OCI-LY1 (cell line): ENCODE measurements around the gene AHCTF1.

Source experiments
- CTCF ChIP-seq: fragments of 200-600 bp; sonication (generic), shearing (Covaris generic); IDR thresholded peaks from 2 replicates; pipeline ENCODE4 v1.5.1; 2017; ENCODE audit warnings: mild to moderate bottlenecking, antibody characterized with exemption, low read length, moderate library complexity, mixed read lengths
- EZH2 ChIP-seq: fragments of 200-600 bp; sonication (generic), shearing (Covaris generic); IDR thresholded peaks from 2 replicates; pipeline ENCODE4 v1.8.0; 2017; ENCODE audit warnings: borderline replicate concordance, mixed run types, mild to moderate bottlenecking, antibody characterized with exemption, low read length, moderate library complexity, mixed read lengths

- TF ChIP-seq EZH2 = no peak
- no peak for TF ChIP-seq CTCF
Measured at GRCh38 chr1:246828818-246829217, 102.9 kb downstream of the AHCTF1 start.
